IMR-90 (cell line): ENCODE data around the gene TBCC.

Source experiments
- BHLHE40 ChIP-seq: fragments of 150-350 bp; IDR thresholded peaks from 2 replicates; pipeline ENCODE4 v1.6.1; 2016; ENCODE audit warnings: mild to moderate bottlenecking, low read depth, low read length
- CEBPB ChIP-seq: IDR thresholded peaks from 2 replicates; pipeline ENCODE4 v1.6.1; 2012; ENCODE audit warnings: low read depth, low read length, improper control_type of control experiment
- CTCF ChIP-seq: conservative IDR thresholded peaks from 2 replicates; pipeline ENCODE4 v1.5.1; 2012; ENCODE audit warnings: mild to moderate bottlenecking, low read depth, low read length, improper control_type of control experiment
- FOS ChIP-seq: fragments of 150-350 bp; IDR thresholded peaks from 2 replicates; pipeline ENCODE4 v1.6.1; 2016; ENCODE audit warnings: low read depth, low read length
- MAFK ChIP-seq: IDR thresholded peaks from 2 replicates; pipeline ENCODE4 v1.6.1; 2012; ENCODE audit warnings: low read depth, low read length, improper control_type of control experiment
- MAZ ChIP-seq: IDR thresholded peaks from 2 replicates; pipeline ENCODE4 v1.6.1; 2012; ENCODE audit warnings: low read depth, mild to moderate bottlenecking, low read length, improper control_type of control experiment, moderate library complexity, borderline replicate concordance
- MXI1 ChIP-seq: IDR thresholded peaks from 2 replicates; pipeline ENCODE4 v1.6.1; 2012; ENCODE audit warnings: low read depth, mild to moderate bottlenecking, low read length, moderate library complexity, borderline replicate concordance
- NFE2L2 ChIP-seq: fragments of 150-350 bp; IDR thresholded peaks from 2 replicates; pipeline ENCODE4 v1.6.1; 2016; ENCODE audit warnings: low read depth, mild to moderate bottlenecking, low read length
- POLR2A ChIP-seq: IDR thresholded peaks from 2 replicates; pipeline ENCODE4 v1.6.1; 2012; ENCODE audit warnings: mild to moderate bottlenecking, low read depth, low read length
- RAD21 ChIP-seq: IDR thresholded peaks from 2 replicates; pipeline ENCODE4 v1.6.1; 2012; ENCODE audit warnings: low read length, improper control_type of control experiment
- RCOR1 ChIP-seq: IDR thresholded peaks from 2 replicates; pipeline ENCODE4 v1.6.1; 2012; ENCODE audit warnings: mild to moderate bottlenecking, low read length, improper control_type of control experiment; ENCODE audit not compliant: insufficient replicate concordance
- SMC3 ChIP-seq: fragments of 150-350 bp; IDR thresholded peaks from 2 replicates; pipeline ENCODE4 v1.6.1; 2016; ENCODE audit warnings: low read depth, mild to moderate bottlenecking, antibody characterized with exemption, low read length, moderate library complexity
- USF2 ChIP-seq: fragments of 150-350 bp; IDR thresholded peaks from 2 replicates; pipeline ENCODE4 v1.6.1; 2017; ENCODE audit warnings: mild to moderate bottlenecking, antibody characterized with exemption, low read length, low read depth

DNA sequence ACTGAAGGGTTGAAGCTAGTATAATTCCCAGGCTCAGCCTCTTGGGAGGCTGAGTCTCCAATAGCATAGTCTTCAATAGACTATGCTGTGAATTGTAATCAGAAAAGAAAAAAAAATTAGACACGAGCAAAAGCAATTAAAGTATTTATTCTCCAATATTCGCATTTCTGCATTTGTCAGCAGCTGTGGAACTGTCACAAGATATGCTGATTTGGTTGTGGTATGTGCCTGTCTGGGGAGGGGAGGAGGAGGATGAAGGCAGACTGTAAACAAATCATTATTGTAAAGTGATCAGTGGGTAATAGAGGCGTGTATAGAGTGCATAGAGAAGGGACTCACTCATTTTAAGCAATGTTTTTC lies 25.8 kb upstream of the TBCC start:
- TF ChIP-seq RCOR1 = no peak
- TF ChIP-seq RAD21 = no peak
- TF ChIP-seq CTCF = no peak
- TF ChIP-seq POLR2A = no peak
- TF ChIP-seq BHLHE40 = no peak
- TF ChIP-seq CEBPB = no peak
- no peak for TF ChIP-seq FOS
- no peak for TF ChIP-seq SMC3
- no peak for TF ChIP-seq MAFK
- no peak for TF ChIP-seq NFE2L2
- no peak for TF ChIP-seq USF2
- TF ChIP-seq MXI1 = no peak
- no peak for TF ChIP-seq MAZ
